AG04450 (cell line): ENCODE measurements around the gene HIVEP2. TPM values are rescaled to one million over a fixed set of nuclear protein-coding genes. Genes with fewer than 3 reads are reported as not detected.
A peak's percentile ranks its signal among the peaks of the same experiment; 100 is the strongest.

ENCODE experiments used
- CTCF ChIA-PET: fragments of 300-600, 350-600 bp; formaldehyde crosslinking; extraction: SDS; loops from one replicate; lab custom pipeline; 2022; ENCODE audit warnings: antibody characterized with exemption, inconsistent platforms; lab: Charles Lee
- POLR2A ChIA-PET: fragments of 350-600 bp; formaldehyde crosslinking; extraction: SDS; loops from one replicate; lab custom pipeline; 2021; ENCODE audit warnings: antibody characterized with exemption, inconsistent platforms; lab: Yijun Ruan, JAX
- DNase-seq: peaks from one replicate; pipeline ENCODE4 v3.0.0-alpha.2; 2011; ENCODE audit warnings: low read depth, low spot score
- H3K27ac ChIP-seq: one replicate; pipeline ENCODE4 v1.5.1; 2012; ENCODE audit warnings: low read depth, low read length, control low read depth
- H3K27me3 ChIP-seq: one replicate; pipeline ENCODE4 v1.6.0; 2012; ENCODE audit warnings: low read length; ENCODE audit not compliant: control insufficient read depth, insufficient read depth
- H3K4me3 ChIP-seq: 2 replicates; pipeline ENCODE4 v1.5.1; 2011; ENCODE audit warnings: mild to moderate bottlenecking, low read depth, low read length, control low read depth
- H3K9me3 ChIP-seq: 2 replicates; pipeline ENCODE4 v1.5.1; 2012; ENCODE audit warnings: low read length; ENCODE audit not compliant: control insufficient read depth, insufficient read depth
- CTCF ChIP-seq: IDR thresholded peaks from 2 replicates; pipeline ENCODE4 v1.5.1; 2011; ENCODE audit warnings: low read depth, low read length, control low read depth, inconsistent platforms
- polyA plus RNA-seq: library from polyadenylated mRNA; depleted of rRNA; stranded (reverse); fragments of >200 nt; gene quantifications from 2 replicates; pipeline ENCODE4 v1.2.3, GENCODE V29; 2011

Gene HIVEP2
- polyA plus RNA-seq, 1 experiment = 4.9 TPM

- TF ChIP-seq CTCF = no peak
Observed at GRCh38 chr6:142805042-142805441, 139.9 kb downstream of the HIVEP2 start.

DNA sequence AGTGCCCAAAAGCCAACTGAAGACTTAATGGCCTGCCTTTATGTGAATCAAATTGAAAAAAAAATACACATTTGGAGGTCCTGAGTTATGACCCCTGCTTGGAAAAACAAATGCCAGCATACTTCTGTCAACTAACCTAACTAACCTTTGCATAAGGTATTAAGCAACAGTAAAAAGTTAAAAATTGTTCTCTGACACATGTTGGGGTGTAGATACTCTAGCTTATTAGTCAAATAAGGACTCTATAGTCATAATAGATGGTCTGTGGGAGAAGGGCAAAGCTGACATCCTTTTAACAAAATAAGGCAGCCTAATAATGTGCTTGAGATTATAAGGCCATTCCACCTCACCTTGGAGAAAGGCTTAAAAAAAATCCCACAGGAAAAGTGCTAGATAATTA, 140.5 kb downstream of the HIVEP2 start:
- Histone ChIP-seq H3K27ac (no peak overlapping the region), H3K4me3 (no peak overlapping the region), H3K27me3 (no peaks in the 10 kb centered on the region), H3K9me3 (no peaks in the 10 kb centered on the region)
- DNase-seq = no peak
- POLR2A ChIA-PET = no interaction called here
- CTCF ChIA-PET = no interaction called here
- TF ChIP-seq CTCF = no peak

More at GRCh38 chr6:142805042-142805441, 139.9 kb downstream of the HIVEP2 start:
- ChIA-PET POLR2A (interaction anchor here (0.7 kb wide), 1 partner anchor 9 kb away, joined by 3 read pairs; no protein-coding TSS in a partner anchor), CTCF (interaction anchor here (0.6 kb wide), 1 partner anchor 15 kb away, joined by 3 read pairs; no protein-coding TSS in a partner anchor)
- no peak for DNase-seq
- Histone ChIP-seq H3K27ac (no peak overlapping the region), H3K4me3 (no peak overlapping the region), H3K9me3 (no peaks in the 10 kb centered on the region), H3K27me3 (no peaks in the 10 kb centered on the region)

GRCh38 chr6:142803495-142804058, 141.4 kb downstream of the HIVEP2 start:
- Histone ChIP-seq H3K9me3 (no peaks in the 10 kb centered on the region), H3K27me3 (no peaks in the 10 kb centered on the region), H3K27ac (no peak overlapping the region), H3K4me3 (no peak overlapping the region)
- no peak for TF ChIP-seq CTCF
- ChIA-PET POLR2A (no interaction called here), CTCF (no interaction called here)
- no peak for DNase-seq

GRCh38 chr6:142803032-142803431, 141.9 kb downstream of the HIVEP2 start:
- Histone ChIP-seq H3K27ac (no peak overlapping the region), H3K27me3 (no peaks in the 10 kb centered on the region), H3K4me3 (no peak overlapping the region), H3K9me3 (no peaks in the 10 kb centered on the region)
- no peak for TF ChIP-seq CTCF
- DNase-seq = no peak
- POLR2A ChIA-PET = no interaction called here
- CTCF ChIA-PET = no interaction called here

GRCh38 chr6:142802124-142802523, 142.9 kb downstream of the HIVEP2 start:
- TF ChIP-seq CTCF = no peak
- CTCF ChIA-PET = no interaction called here
- peak; percentile 94 for DNase-seq
- H3K27me3 ChIP-seq = no peaks in the 10 kb centered on the region
- POLR2A ChIA-PET = no interaction called here
- H3K4me3 ChIP-seq = no peak overlapping the region
- no peaks in the 10 kb centered on the region for H3K9me3 ChIP-seq
- peak overlapping the region; percentile 62 for H3K27ac ChIP-seq
